Skeletal muscle satellite cell (primary cell): Measurements from ENCODE around the gene RNF128.
A peak's percentile ranks its signal among the peaks of the same experiment; 100 is the strongest.
"Not testable (repeated sequence)": the region's sequence is repeated elsewhere in the genome, so short reads cannot be mapped to it uniquely, and the experiment has no call there.

Experiments used
- H3K27me3 ChIP-seq: 2 replicates; pipeline ENCODE4 v1.7.0; 2013; ENCODE audit warnings: low read length; ENCODE audit not compliant: control insufficient read depth, insufficient read depth
- H3K36me3 ChIP-seq: 2 replicates; pipeline ENCODE4 v1.7.0; 2013; ENCODE audit warnings: mild to moderate bottlenecking, control low read depth, low read length; ENCODE audit not compliant: insufficient read depth
- H3K4me1 ChIP-seq: 2 replicates; pipeline ENCODE4 v1.7.0; 2013; ENCODE audit warnings: low read length; ENCODE audit not compliant: control insufficient read depth, insufficient read depth
- H3K4me2 ChIP-seq: 2 replicates; pipeline ENCODE4 v1.7.0; 2013; ENCODE audit warnings: mild to moderate bottlenecking, low read length
- H3K4me3 ChIP-seq: 2 replicates; pipeline ENCODE4 v1.7.0; 2013; ENCODE audit warnings: low read length
- H3K9ac ChIP-seq: 2 replicates; pipeline ENCODE4 v1.7.0; 2013; ENCODE audit warnings: mild to moderate bottlenecking, low read depth, low read length, moderate library complexity
- H3K9me3 ChIP-seq: replicated peaks from 2 replicates; pipeline ENCODE4 v1.7.0; 2013; ENCODE audit warnings: mild to moderate bottlenecking, control low read depth, low read length

Gene RNF128

DNA sequence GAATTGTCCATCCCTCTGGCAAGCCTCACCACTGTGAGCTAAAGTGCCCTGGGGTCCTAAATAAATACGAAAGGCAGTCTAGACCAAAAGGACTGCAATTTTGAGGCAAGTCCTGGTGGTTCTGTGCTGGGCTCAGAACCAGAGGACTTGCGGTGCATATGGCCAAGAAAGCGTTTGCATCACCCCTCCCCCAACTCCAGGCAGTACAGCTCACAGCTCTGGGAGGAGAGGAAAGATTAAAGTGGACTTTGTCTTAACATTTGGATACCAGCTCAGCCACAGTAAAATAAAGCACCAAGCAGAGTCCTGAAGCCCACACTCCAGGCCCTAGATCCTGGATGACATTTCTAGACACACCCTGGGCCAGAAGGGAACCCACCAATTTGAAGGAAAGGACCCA lies 24.9 kb downstream of the RNF128 start:
- no peak overlapping the region for H3K4me2 ChIP-seq
- no peaks in the 10 kb centered on the region for H3K36me3 ChIP-seq
- H3K4me1 ChIP-seq, result no peaks in the 10 kb centered on the region
- H3K9ac ChIP-seq, result no peak overlapping the region
- H3K9me3 ChIP-seq, result peaks cover 4% of the 10 kb centered on the region
- no peak overlapping the region for H3K4me3 ChIP-seq
- peaks cover 6% of the 10 kb centered on the region for H3K27me3 ChIP-seq

DNA sequence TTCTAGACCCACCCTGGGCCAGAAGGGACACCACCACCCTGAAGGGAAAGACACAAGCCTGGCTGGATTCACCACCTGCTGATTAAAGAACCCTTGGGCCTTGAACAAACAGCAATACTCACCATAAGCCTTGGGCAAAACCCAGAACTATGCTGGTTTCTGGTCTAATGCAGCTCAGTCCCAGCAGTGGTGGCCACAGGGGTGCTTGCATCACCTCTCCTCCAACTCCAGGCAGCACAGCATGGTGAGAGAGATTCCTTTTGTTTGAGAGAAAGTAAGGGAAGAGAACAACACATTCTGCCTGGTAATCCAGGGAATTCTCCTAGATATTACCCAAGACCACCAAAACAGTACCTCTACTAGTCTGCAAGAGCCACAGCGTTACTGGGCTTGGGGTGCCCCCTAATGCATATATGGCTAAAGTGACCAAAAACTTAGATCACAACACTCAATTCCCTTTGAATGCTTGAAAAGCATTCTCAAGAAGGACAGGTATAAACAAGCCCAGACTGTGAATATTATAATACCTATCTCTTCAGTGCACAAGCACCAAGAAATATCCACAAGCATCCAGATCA lies 25.7 kb downstream of the RNF128 start:
- H3K9me3 ChIP-seq, result peaks cover 4% of the 10 kb centered on the region
- H3K27me3 ChIP-seq, result peaks cover 6% of the 10 kb centered on the region
- no peak overlapping the region for H3K4me3 ChIP-seq
- H3K4me2 ChIP-seq, result no peak overlapping the region
- no peaks in the 10 kb centered on the region for H3K36me3 ChIP-seq
- H3K4me1 ChIP-seq, result no peaks in the 10 kb centered on the region
- no peak overlapping the region for H3K9ac ChIP-seq

DNA sequence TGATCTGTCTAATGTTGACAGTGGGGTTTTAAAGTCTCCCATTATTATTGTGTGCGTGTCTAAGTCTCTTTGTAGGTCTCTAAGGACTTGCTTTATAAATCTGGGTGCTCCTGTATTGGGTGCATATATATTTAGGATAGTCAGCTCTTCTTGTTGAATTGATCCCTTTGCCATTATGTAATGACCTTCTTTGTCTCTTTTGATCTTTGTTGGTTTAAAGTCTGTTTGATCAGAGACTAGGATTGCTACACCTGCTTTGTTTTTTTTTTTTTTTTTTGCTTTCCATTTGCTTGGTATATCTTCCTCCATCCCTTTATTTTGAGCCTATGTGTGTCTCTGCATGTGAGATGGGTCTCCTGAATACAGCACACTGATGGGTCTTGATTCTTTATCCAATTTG lies 42.8 kb downstream of the RNF128 start:
- not testable (repeated sequence) for H3K36me3 ChIP-seq, H3K4me3 ChIP-seq, H3K4me1 ChIP-seq, H3K9me3 ChIP-seq, H3K9ac ChIP-seq, H3K4me2 ChIP-seq, H3K27me3 ChIP-seq

DNA sequence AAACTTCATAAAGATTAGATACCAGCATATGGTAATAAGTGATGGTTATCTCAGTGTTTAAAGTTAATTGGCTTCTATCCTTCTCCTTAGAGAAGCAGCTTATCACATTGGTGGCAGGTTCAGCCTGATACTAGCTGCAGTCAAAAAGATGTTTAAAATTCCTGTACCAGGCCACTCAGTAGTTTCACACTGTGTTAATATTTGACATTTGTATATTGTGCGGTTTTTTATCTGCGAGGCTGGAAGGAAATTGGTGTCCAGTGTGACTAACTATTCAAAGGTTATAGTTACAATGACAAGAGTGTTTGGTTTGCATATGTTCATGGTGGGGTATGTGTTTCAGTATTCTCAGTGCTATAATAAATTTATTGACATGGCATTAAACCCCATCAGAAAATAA lies 48.5 kb downstream of the RNF128 start:
- no peaks in the 10 kb centered on the region for H3K36me3 ChIP-seq
- H3K27me3 ChIP-seq, result peaks cover 3% of the 10 kb centered on the region
- no peak overlapping the region for H3K9ac ChIP-seq
- no peak overlapping the region for H3K4me2 ChIP-seq
- H3K4me1 ChIP-seq, result no peaks in the 10 kb centered on the region
- no peaks in the 10 kb centered on the region for H3K9me3 ChIP-seq
- no peak overlapping the region for H3K4me3 ChIP-seq

DNA sequence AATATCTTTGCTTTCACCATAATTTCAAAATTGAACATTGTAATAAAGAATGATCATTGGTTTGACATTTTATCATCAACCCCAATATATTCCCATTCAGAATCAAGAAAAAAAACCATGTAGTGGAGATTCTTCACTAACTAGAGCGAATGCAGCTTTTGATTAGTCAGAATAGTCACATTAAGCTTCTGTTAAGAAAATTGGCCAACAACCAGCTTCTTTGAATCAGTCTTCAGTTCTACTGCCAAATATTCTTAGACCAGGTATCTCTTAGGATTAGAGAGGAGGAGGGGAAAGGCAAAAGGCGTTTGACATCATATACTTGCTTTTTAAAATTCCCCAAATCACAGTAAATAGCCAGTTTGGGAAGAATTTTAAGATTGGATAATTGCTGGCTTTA lies 53.8 kb downstream of the RNF128 start:
- Histone ChIP-seq H3K9ac (no peak overlapping the region), H3K27me3 (peaks cover 13% of the 10 kb centered on the region), H3K9me3 (no peaks in the 10 kb centered on the region), H3K4me3 (no peak overlapping the region), H3K4me2 (no peak overlapping the region), H3K4me1 (no peaks in the 10 kb centered on the region), H3K36me3 (no peaks in the 10 kb centered on the region)

DNA sequence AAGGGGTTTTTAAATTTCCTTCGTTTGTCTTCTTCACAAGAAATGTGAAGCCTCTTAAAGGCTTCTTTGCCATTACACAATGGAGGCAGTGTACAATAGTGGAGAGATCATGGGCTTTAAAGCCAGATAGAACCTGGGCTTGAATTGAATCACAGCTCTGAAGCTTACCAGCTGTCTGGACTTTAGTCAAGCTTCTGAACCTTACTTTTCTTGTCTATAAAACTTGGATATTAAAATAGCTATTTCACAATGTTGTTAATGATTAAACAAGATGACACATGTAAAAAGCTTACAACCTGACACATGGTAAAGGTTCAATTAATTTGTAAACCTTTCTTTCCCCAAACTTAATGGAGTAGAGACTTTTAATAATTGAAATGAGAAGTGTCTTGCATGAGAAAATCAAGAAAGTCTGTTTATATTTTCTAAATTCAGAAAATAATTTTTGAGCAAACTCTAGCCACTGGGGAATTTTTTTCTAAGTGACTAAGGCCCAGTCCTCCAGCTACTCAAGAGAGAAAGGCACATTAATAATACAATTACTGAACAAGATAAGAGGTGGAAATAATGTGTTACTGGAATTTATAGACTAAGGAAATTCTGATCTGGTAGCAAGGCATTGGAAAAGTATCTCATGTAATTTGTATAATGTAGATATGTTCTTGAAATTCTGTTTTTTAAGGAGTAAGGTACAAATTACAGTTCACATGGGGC lies 54.3 kb downstream of the RNF128 start:
- Histone ChIP-seq H3K4me1 (no peaks in the 10 kb centered on the region), H3K4me3 (no peak overlapping the region), H3K27me3 (peaks cover 19% of the 10 kb centered on the region)

DNA sequence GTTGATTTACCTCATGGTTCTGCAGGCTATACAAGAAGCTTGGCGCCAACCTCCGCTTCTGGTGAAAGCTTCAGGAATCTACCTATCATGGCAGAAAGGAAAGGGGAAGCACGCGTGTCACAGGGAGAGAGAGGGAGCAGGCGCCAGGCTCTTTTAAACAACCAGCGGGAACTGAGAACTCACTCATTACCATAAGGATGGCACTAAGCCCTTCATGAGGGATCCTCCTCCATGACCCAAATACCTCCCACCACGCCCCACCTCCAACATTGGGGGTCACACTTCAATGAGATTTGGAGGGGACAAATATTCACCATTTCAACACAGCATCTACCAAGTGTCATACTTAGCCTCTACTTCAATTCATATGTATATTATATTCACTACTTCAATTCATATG lies 57.2 kb downstream of the RNF128 start:
- H3K4me3 ChIP-seq, result no peak overlapping the region
- no peak overlapping the region for H3K4me2 ChIP-seq
- H3K9ac ChIP-seq, result no peak overlapping the region
- no peaks in the 10 kb centered on the region for H3K4me1 ChIP-seq
- no peaks in the 10 kb centered on the region for H3K36me3 ChIP-seq
- no peaks in the 10 kb centered on the region for H3K9me3 ChIP-seq
- H3K27me3 ChIP-seq, result peaks cover 21% of the 10 kb centered on the region

More for the DNA sequence above, 54.3 kb downstream of the RNF128 start:
- Histone ChIP-seq H3K4me2 (no peak overlapping the region), H3K9ac (no peak overlapping the region), H3K9me3 (no peaks in the 10 kb centered on the region), H3K36me3 (no peaks in the 10 kb centered on the region)

DNA sequence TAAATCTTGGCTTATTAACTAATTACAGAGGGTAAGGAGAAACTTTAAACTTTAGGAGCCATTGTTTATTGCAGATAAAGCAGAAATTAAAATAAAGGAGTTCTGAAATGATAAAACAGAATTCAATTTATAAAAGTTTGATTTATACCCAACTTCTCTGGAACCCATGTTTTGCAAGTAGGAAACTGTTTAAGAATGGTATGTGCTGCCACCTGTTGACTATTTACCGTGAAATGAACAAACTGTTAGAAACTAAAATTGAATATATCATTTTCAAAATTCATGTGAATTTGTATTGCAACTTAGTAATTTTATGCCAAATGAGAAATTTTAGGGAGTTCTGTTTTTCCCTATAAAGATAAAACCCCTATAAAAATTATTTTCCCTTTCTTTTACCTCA lies 65.0 kb downstream of the RNF128 start:
- Histone ChIP-seq H3K9ac (no peak overlapping the region), H3K4me3 (no peak overlapping the region), H3K27me3 (no peaks in the 10 kb centered on the region), H3K9me3 (no peaks in the 10 kb centered on the region), H3K4me2 (no peak overlapping the region), H3K4me1 (no peaks in the 10 kb centered on the region), H3K36me3 (no peaks in the 10 kb centered on the region)

DNA sequence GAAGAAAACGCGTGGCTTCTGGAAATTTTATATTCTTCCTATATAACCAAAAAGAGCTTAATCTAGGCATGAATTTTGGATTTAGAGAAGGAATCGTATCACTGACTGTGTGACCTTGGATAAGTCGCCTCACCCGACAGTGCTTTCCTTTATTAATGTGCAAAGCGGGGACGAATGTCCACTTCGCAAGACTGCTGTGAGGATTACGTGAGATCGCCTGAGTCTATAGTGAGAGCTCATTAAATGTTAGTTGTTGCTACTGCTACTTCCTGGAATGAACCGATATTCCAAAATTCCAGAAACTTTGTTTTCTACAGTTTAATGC lies 75.5 kb downstream of the RNF128 start:
- peak overlapping the region; percentile 78 for H3K9ac ChIP-seq
- H3K27me3 ChIP-seq, result peaks cover 4% of the 10 kb centered on the region
- H3K36me3 ChIP-seq, result no peaks in the 10 kb centered on the region
- H3K4me3 ChIP-seq, result peak overlapping the region; percentile 89
- no peaks in the 10 kb centered on the region for H3K9me3 ChIP-seq
- H3K4me1 ChIP-seq, result peaks cover 3% of the 10 kb centered on the region
- H3K4me2 ChIP-seq, result peak overlapping the region; percentile 85

DNA sequence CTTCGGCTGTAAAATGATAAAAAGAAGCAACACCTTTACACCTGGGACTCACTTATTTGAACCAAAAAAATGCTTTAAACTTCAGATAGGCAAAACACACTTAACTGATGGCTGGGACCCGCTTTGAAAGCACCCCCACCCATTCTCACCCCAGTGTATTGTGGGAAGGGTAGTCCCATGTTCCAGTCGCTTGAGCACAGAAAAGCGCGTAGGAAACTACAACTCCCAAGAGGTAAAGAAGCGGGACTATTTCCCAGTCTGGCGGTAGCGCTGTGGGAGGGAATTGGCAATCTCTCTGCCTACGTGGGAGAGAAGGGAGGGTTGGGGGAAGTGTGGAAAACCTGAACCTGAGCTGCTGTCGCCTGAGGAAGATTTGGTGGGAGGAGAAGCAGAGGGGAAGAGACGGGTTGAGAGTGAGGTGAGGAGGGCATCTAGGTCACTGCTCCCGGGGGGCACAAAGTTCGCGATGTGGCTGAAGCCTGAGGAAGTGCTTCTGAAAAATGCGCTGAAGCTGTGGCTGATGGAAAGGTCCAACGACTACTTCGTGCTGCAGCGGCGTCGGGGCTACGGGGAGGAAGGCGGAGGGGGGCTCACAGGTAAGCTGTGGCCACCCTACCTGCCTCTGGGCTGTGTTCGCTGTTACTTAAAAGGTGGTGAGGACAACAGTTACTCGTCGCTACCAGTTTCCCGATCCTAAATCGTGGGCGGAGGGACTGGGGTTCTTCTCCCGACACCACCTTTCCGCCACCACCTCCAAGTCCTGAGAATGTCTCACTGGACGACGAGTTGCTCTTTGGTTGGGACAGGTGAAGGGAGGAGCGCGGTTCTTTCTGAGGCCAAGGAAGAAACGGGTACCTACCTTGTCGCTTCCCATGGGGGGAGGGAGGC lies 76.1 kb downstream of the RNF128 start, which contains the start of gene TBC1D8B:
TBC1D8B (plus strand) TSS at position 286 of the 888 bp plus-strand sequence; CDS start at position 467, 181 bp downstream.
- Histone ChIP-seq H3K4me3 (peak within 1 kb of the TSS; percentile 89), H3K4me1 (peaks cover 3% of the 10 kb centered on the region), H3K9me3 (no peaks in the 10 kb centered on the region), H3K36me3 (no peaks in the 10 kb centered on the region), H3K9ac (peak within 1 kb of the TSS; percentile 78), H3K27me3 (peaks cover under 1% of the 10 kb centered on the region), H3K4me2 (peak within 1 kb of the TSS; percentile 85)

DNA sequence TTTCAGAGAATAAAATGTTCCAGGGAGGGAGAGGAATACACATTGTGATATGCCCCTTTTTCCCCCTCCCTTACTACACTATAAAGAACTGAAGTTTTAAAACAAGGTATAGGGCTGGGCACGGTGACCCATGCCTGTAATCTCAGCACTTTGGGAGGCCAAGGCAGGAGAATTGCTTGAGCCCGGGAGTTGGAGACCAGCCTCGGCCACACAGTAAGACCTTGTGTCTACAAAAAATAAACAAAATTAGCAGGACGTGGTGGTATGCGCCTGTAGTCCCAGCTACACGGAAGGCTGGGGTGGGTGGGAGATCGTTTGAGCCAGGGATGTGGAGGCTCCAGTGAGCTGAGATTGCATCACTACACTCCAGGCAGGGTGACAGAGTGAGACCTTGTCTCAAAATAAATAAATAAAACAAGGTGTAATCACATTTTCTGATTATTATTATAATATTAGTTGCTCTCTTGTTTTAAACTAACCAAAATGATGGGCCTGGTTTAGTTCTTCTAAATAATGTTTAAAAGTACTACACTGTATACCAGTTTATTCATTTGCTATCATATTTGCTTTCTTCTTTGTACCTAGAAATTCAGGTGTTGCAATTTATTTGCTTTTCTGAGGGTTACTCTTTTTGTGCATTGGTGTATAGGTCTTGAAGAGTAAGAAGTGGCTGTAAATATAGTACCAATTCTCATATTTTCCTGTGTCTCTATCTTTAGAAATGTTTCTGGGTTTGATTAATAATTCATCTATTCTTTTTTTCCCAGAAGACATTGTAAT lies 84.8 kb downstream of the RNF128 start:
- Histone ChIP-seq H3K9me3 (no peaks in the 10 kb centered on the region), H3K36me3 (no peaks in the 10 kb centered on the region), H3K4me1 (no peaks in the 10 kb centered on the region), H3K9ac (no peak overlapping the region), H3K27me3 (no peaks in the 10 kb centered on the region), H3K4me2 (no peak overlapping the region), H3K4me3 (no peak overlapping the region)
